GM10847 (cell line): Measurements from ENCODE around the gene SCUBE1.

Source experiments
- POLR2A ChIP-seq: IDR thresholded peaks from 2 replicates; pipeline ENCODE4 v1.6.1; 2011; ENCODE audit not compliant: insufficient read length; ENCODE audit errors: extremely low read depth

Gene SCUBE1

DNA sequence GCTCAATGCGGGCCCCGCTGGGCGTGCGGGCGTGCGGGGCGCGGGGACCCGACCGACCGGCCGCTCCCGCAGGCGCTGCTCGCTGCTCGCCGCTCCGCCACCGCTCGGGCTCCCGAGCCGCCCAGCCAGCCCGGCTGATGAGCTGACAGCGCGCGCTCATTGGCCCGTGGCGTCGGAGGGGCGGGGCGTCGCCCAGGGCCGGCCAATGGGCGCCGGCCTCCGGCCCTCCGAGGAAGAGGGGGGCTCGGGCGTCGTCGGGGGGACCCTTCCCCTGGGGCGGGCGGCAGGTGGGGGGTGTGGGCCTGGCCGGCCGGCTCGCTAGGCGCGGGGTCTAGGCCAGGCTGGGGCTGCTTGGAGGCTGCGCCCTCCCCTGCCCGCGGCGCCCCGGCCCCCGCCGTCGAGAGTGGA, at the start of gene SCUBE1:
Gene SCUBE1 (minus strand): TSS at position 111 of the 408 bp plus-strand sequence. CDS start 111 bp downstream, outside the sequence.
- TF ChIP-seq POLR2A = no peak

DNA sequence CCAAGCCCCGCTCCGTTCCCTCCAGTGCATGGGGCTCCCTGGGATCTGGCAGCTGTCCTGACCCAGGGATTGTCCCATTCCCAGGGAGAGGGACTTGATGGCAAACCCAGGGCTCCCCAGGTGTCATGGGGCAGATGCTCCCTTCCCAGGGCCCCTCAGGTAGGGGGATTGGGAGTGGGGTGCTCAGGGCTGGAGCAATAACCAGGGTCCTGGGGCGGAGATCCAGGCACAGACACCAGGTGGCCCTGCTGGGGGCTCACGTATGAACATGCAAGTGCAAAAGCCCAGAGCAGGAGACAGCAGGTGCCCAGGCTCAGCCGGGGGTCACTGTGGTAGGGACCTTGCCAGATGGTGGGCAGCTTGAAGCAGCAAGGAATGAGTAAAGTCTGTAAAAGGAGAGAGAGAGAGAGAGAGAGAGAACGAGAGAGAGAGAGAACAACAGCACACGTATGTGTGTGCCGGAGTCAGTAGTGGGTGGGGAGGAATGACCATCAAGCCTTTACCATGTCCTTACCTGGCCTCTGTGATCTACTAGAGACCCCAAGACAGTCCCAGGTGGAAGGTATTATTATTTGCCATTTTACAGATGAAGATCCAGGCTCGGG, 49.3 kb upstream of the SCUBE1 start:
- TF ChIP-seq POLR2A = no peak

DNA sequence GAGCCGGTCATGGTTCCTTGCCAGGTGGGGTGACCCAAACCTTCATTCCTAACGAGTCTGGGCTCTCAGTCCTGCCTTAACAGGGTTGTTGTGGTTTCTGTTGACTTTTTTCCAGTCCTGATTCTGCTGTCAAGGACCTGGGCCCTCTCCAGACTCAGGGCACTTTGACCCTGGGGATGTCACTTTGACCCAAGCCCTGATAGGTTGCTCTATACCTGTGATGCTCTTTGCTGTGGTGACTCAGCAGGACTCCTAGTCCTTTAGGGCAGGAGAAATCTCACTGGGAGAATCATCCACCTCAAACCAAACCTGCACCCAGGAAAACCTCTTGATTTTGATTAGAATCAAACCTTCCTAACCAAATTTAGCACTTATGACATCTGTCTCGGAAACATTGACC, 48.1 kb upstream of the SCUBE1 start:
- TF ChIP-seq POLR2A = no peak

DNA sequence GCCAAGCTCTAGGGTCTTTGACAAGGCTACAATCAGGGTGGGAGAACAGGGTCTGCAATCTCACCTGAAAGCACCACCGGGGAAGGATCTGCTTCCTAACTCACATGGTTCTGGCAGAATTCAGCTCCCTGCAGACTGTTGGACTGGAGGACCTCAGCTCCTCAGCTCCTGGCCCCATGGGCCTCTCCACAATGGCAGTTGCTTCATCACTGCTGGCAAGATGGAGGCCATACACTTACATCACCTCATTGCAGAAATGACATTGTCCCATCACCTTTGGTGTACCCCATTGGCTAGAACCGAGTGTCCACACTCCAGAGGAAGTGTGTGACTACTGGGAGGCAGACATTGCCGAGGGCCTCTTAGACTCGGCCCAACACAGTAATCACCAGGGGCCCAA, 47.7 kb upstream of the SCUBE1 start:
- TF ChIP-seq POLR2A = no peak

DNA sequence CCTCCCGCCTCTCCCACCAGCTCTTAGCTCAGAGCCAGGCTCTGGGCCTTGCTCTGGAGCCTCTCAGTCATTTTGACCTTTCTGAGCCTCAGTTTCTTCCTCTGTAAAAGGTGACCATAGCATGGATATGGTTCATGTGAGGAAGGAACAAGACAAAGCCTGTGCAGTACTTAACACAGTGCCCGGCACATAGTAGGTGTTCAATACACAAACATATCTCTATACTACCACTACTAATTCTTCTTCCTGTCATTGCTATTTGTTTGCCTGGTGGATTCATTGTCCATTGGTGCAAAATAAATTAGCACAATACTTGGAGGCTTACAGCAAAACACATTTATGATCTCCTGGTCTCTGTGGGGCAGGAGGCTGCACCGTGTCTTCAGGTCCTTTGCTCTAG, 47.0 kb upstream of the SCUBE1 start:
- TF ChIP-seq POLR2A = no peak

DNA sequence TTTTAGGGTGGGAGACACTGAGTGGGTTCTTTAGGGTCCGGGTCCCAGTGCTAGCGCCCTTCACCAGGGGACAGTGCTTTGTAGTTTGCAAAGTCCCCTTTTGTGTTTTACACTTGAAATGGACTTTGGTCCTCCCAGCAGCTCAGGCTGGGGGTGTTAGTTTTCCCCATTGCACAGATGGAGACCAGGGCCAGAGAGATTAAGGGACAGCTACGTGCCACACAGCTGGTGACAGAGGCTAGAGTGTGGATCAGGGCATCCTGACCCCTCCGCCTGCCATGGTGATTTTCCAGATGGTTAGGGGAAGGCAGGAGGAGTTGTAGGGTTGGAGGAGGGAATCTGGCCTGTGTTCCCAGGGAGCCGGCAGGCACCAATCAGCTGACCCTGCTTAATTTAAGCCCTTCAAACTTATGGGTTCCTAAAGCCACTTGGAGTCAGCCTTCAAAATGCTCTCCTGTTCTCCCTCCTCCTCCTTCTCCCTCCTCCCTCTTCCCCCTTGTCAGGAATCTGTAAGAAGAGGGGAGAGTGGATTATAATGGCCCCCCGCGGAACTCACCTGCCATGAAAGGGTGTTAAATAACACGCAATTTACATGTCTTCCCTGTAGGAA, 46.2 kb upstream of the SCUBE1 start:
- no peak for TF ChIP-seq POLR2A

DNA sequence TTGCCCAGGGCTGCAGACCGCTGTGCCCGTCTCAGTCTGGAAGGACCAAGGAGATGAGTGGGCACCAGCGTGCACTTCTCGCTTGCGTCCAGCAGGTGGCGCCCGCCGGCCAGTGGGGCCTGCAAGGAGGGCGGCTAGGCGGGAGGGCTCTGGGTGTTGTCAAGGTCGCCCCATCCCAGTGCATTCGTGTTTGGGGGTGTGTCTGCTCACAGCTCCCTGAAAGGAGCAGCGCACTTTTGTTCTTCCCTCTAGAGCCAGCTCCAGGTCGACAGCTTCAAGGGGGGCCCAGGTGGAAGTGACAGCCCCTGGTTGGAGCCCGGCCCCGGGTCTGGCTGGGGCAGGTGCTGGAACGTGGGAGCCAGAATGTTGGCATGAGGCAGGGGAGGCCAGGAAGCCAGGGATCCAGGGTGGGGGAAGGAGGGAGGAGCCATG, 45.3 kb upstream of the SCUBE1 start:
- TF ChIP-seq POLR2A = no peak

DNA sequence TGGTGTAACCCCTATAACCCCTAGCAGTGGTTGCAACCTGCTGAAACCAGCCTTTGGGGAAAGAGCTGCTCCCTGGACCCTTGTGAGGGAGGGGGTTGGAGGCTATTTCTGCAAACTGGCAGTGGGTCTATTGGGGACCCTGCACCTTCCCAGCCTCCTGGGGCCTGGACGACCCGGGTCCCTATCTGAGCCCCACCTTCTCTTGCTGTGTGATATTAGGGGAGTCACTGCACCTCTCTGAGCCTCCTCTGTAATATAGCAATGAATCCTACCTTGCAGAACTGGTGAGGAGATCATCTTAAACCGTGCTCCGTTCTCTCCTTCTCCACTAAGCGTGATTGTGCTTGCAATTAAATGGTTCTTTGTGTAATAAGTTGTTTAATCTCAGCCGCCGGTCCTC, 44.6 kb upstream of the SCUBE1 start:
- no peak for TF ChIP-seq POLR2A

DNA sequence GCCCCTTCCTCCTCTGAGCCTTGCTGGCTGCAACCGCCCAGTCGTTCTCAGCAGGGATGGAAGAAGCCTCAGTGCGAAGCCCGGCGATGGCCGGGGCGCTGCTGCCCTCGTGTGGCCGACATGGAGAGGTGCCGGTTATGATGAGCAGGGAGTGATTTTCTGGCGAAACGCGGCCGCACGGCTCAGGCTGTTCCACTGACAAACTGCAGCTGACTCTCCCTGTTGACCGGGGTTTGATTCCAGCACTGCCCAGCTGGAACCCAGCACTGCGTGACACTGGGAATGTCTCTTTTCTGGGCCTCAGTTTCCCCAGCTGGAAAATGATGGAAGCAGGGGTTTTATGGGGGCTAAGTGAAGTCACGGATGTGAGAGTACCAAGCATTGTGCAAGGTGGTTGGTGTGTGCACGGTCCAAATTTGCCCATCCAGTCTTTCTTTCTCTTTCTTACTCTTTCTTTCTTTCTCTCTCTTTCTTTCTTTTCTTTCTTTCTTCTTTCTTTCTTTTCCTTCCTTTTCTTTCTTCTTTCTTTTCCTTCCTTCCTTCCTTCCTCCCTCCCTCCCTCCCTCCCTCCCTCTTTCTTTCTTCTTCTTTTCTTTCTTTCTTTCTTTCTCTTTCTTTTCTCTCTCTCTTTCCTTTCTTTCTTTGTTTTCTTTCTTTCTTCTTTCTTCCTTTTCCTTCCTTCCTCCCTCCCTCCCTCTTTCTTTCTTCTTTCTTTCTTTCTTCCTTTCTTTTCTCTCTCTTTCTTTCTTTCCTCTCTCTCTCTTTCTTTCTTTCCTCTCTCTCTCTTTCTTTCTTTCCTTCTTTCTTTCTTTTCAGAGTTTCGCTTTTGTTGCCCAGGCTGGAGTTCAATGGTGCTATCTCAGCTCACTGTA, 42.8 kb upstream of the SCUBE1 start:
- no peak for TF ChIP-seq POLR2A

DNA sequence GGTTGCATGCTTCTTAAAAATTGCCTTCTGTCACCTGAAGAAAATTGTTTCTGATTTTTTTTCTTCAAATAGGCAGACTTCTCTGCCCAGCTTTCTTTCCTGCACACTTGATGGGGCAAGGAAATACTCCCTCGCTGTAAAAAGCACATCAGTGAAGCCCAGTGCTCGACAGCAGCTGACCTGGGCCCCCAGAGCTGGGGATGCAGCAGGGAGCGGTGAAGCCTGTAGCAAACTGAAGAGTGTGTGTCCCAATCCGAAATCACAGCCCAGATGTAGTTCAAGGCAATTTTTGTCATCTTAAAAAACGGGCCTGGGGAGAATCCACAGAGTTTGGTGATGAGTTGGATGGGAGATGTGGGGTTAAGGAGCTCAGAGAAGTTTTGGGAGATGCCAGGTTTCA, 41.7 kb upstream of the SCUBE1 start:
- no peak for TF ChIP-seq POLR2A

DNA sequence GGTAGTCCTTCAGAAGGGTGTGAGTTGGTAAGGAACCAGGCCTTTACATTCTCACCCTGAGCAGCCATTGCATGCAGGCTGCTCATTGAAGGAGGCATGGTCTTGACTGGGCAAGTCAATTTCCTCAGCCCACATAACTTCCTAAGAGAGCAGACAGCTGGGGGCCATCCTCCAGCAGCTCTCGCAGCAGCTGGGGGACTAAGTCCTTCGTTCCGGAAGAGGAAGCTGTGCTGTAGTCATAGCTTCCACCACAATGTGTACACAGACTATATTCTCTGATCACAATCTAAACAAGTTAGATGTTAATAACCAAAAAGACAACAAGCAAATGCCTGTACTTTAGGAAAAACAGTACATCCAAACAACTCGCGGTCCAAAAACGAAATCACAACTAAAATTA, 38.5 kb upstream of the SCUBE1 start:
- TF ChIP-seq POLR2A = no peak

DNA sequence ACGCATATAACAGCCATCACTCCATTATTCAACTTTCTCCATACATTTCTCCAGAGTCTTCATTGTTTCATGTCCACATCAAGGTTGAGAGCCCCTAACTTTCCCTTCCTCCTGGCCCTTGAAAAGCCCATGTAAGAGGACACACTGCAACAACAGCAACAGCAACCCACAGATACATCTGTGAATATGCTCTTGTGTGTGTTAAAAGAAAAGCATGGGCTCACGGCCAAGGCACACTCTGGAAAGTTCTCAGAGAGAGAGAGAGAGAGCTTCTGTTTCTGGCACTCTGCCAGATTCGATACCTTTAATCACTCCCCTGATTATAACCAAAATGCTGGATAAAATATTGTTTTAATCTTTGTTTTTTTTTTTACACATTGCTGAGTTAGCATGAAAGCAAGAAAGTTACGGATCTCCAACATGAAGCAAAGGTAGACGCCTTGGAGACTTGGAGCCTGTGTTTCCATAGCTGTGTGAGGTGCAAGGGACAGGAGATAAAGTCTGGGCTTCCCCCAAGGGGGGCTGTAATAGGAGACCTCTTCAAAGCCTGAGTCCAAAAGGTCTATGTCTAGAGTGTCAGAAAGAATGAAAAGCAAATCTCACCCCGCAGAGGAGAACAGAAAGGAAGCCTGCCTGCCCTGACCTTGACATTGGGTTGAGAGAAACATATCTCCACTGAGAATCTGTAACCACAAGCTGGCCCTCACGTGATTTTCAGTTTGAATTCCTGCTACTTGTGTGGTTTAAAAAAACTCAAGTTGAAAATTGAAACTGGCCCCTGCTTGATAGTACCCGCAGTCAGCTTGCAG, 34.9 kb upstream of the SCUBE1 start:
- no peak for TF ChIP-seq POLR2A

DNA sequence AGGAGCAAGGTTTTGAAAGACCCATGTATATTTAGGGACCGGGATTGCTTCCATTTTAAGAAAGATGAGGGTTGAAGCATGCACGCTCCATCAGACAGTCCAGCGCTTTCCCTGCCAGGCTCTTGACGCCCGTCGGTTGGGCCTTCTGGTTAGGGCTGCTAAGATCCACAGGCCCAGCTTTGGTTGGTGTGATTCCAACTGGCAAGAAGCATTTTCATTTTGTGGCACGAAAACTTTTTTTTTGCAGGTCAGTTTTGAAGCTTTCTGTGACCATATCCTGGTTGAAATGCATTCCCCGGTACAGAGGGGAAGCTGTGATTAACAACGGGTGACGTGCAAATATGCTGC, 34.4 kb upstream of the SCUBE1 start:
- no peak for TF ChIP-seq POLR2A

DNA sequence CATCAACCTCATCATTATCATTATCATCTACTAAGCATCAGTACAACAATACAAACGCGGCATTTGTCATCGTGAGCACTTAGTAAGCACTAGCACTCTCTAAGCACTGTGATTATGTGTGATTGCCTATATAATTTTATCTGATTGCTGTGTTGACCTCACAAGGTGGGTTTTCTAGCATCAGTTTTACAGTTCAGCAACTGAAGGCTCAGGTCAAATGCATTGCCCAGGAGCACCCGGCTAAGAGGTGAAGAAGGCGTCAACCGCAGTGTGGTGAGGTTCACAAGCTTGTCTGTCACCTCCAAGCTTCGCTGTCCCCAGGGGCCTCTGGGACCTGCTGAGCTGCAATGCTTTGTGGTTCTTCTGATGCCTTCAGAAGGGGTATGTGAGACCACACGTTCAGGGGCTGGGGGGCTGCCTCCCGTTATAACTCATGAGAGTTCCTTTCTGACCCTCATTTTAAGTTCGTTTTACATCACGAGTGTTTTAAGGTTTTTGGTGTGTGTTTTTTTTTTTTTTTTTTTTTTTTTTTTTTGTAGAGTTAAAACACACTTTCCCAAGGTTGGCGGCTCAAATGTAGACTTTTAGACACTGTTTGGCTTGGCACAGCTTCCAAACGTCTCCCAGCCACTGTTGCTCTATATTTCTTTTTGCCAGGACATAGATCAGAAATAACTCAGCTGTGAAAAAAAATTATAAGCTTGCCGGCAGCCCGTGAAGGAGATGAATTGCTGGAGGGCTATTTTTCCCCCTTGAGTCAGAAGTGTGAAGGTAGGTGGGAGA, 33.8 kb upstream of the SCUBE1 start:
- no peak for TF ChIP-seq POLR2A

DNA sequence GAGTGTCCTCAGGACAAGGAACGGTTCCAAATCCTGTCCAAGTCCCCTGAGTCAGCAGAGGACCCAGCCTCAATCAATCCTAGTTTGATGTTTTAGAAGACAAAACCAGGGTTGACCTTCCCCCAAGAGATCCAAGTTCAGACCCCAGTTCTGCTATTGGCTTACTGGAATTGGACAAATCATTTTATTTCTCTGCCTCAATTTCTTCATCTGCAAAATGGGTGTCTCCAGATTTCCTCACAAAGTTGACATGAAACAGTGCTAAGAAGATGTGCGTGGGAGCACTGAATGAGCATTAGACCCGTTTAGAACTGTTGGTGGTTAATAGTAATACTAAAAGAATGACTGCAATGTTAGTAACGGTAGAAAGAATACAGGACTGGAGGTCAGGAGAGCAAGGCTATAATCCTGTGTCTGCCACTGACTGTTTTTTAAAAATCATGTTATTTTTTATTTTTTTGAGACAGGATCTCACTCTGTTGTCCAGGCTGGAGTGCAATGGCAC, 32.8 kb upstream of the SCUBE1 start:
- TF ChIP-seq POLR2A = no peak

DNA sequence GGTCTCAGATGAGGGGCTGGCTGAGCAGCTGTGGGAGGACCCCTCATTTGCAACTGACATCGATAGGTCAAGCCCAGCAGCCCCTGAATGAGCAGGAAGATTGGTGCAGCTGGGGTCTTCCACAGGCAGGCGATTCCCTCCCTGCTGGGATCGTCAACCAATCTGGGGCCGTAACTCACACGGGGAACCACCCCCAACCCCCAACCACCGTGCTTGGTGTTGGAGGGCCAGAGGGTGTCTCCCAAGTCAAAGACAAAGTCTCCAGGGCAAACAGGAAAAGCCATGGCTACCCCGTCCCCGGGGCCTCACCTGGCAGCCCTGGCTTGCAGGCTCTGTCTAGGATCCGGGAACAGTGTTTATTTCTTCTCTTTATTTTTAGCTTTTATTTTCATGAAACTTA, 26.9 kb upstream of the SCUBE1 start:
- TF ChIP-seq POLR2A = no peak
